SU-DHL-6 (cell line): ENCODE data around the gene CYP4F22.

Experiments
- H2AFZ ChIP-seq: fragments of 200-600 bp; sonication (generic); 2 replicates; pipeline ENCODE4 v1.6.1; 2014; ENCODE audit warnings: low read depth, mild to moderate bottlenecking, moderate library complexity, mixed read lengths, antibody characterized with exemption, low read length; ENCODE audit not compliant: severe bottlenecking
- H3F3A ChIP-seq: fragments of 200-600 bp; shearing (Covaris generic); 2 replicates; pipeline ENCODE4 v1.6.0; 2016; ENCODE audit warnings: antibody characterized with exemption, mild to moderate bottlenecking; ENCODE audit not compliant: insufficient read depth
- H3K27ac ChIP-seq: fragments of 200-600 bp; sonication (generic); 2 replicates; pipeline ENCODE4 v1.5.1; 2016; ENCODE audit warnings: low read depth, mild to moderate bottlenecking, low read length, moderate library complexity, mixed read lengths
- H3K27me3 ChIP-seq: fragments of 200-600 bp; sonication (generic), shearing (Covaris generic); 2 replicates; pipeline ENCODE4 v1.6.0; 2014; ENCODE audit warnings: mild to moderate bottlenecking, low read length
- H3K36me3 ChIP-seq: fragments of 200-600 bp; sonication (generic); 2 replicates; pipeline ENCODE4 v1.6.1; 2014; ENCODE audit warnings: mild to moderate bottlenecking, low read length, mixed read lengths
- H3K4me2 ChIP-seq: fragments of 300-600, 200-600 bp; shearing (Covaris generic), sonication (generic); 2 replicates; pipeline ENCODE4 v1.6.0; 2014; ENCODE audit warnings: low read length, low read depth, mild to moderate bottlenecking; ENCODE audit not compliant: poor library complexity, severe bottlenecking
- H3K4me3 ChIP-seq: fragments of 200-600 bp; sonication (generic); 2 replicates; pipeline ENCODE4 v1.5.1; 2014; ENCODE audit warnings: antibody characterized with exemption, low read length, mild to moderate bottlenecking, mixed read lengths; ENCODE audit not compliant: insufficient read depth, poor library complexity, severe bottlenecking
- H3K79me2 ChIP-seq: fragments of 200-600 bp; sonication (generic); 2 replicates; pipeline ENCODE4 v1.6.1; 2014; ENCODE audit warnings: mild to moderate bottlenecking, low read length, moderate library complexity; ENCODE audit not compliant: insufficient read depth
- H3K9ac ChIP-seq: fragments of 200-600 bp; sonication (generic); 2 replicates; pipeline ENCODE4 v1.7.0; 2014; ENCODE audit warnings: mild to moderate bottlenecking, low read length
- H3K9me2 ChIP-seq: fragments of 200-600 bp; sonication (generic); replicated peaks from 2 replicates; pipeline ENCODE4 v1.6.1; 2014; ENCODE audit warnings: low read length; ENCODE audit not compliant: insufficient read depth
- H3K9me3 ChIP-seq: fragments of 200-600 bp; sonication (generic); 2 replicates; pipeline ENCODE4 v1.6.1; 2014; ENCODE audit warnings: low read length, mixed read lengths; ENCODE audit not compliant: insufficient read depth
- H4K20me1 ChIP-seq: fragments of 200-600 bp; sonication (generic); 2 replicates; pipeline ENCODE4 v1.6.1; 2014; ENCODE audit warnings: low read depth, mild to moderate bottlenecking, antibody characterized with exemption, low read length, moderate library complexity, mixed read lengths
- CTCF ChIP-seq: fragments of 200-600 bp; sonication (generic); IDR thresholded peaks from one replicate; pipeline ENCODE4 v1.5.1; 2017; ENCODE audit warnings: antibody characterized with exemption, mild to moderate bottlenecking, low read length, moderate library complexity; ENCODE audit not compliant: insufficient read depth, poor library complexity, severe bottlenecking
- EZH2phosphoT487 ChIP-seq: fragments of 200-600 bp; sonication (generic), shearing (Covaris generic); conservative IDR thresholded peaks from 2 replicates; pipeline ENCODE4 v1.6.1; 2018; ENCODE audit warnings: mild to moderate bottlenecking, antibody characterized with exemption, low read length, moderate library complexity, mixed read lengths

Gene CYP4F22

GRCh38 chr19:15498910-15499309 lies 9.4 kb upstream of the CYP4F22 start:
- Histone ChIP-seq H3K27ac (no peak overlapping the region), H3K79me2 (no peaks in the 10 kb centered on the region), H3F3A (no peaks in the 10 kb centered on the region), H2AFZ (no peak overlapping the region), H3K4me3 (no peak overlapping the region), H3K9me3 (no peaks in the 10 kb centered on the region), H3K4me2 (no peak overlapping the region), H3K36me3 (no peaks in the 10 kb centered on the region), H3K9ac (no peak overlapping the region), H3K9me2 (no peaks in the 10 kb centered on the region), H4K20me1 (no peaks in the 10 kb centered on the region), H3K27me3 (no peaks in the 10 kb centered on the region)
- TF ChIP-seq CTCF = no peak
- no peak for TF ChIP-seq EZH2phosphoT487

GRCh38 chr19:15501596-15501995 lies 6.7 kb upstream of the CYP4F22 start:
- no peak overlapping the region for H2AFZ ChIP-seq
- no peak overlapping the region for H3K4me2 ChIP-seq
- no peaks in the 10 kb centered on the region for H3K79me2 ChIP-seq
- no peaks in the 10 kb centered on the region for H3K27me3 ChIP-seq
- no peaks in the 10 kb centered on the region for H3F3A ChIP-seq
- no peak for TF ChIP-seq CTCF
- no peak for TF ChIP-seq EZH2phosphoT487
- no peaks in the 10 kb centered on the region for H4K20me1 ChIP-seq
- H3K9me3 ChIP-seq = no peaks in the 10 kb centered on the region
- H3K4me3 ChIP-seq = no peak overlapping the region
- H3K9me2 ChIP-seq = no peaks in the 10 kb centered on the region
- no peak overlapping the region for H3K27ac ChIP-seq
- H3K36me3 ChIP-seq = no peaks in the 10 kb centered on the region
- no peak overlapping the region for H3K9ac ChIP-seq

GRCh38 chr19:15502264-15502663 lies 6.1 kb upstream of the CYP4F22 start:
- Histone ChIP-seq H3K27ac (no peak overlapping the region), H3K36me3 (no peaks in the 10 kb centered on the region), H3K27me3 (no peaks in the 10 kb centered on the region), H3K9me2 (no peaks in the 10 kb centered on the region), H3K79me2 (no peaks in the 10 kb centered on the region), H3K9me3 (no peaks in the 10 kb centered on the region), H4K20me1 (no peaks in the 10 kb centered on the region), H3K4me3 (no peak overlapping the region), H2AFZ (no peak overlapping the region), H3K9ac (no peak overlapping the region), H3K4me2 (no peak overlapping the region), H3F3A (no peaks in the 10 kb centered on the region)
- TF ChIP-seq CTCF = no peak
- no peak for TF ChIP-seq EZH2phosphoT487

GRCh38 chr19:15506074-15506571 lies 2.2 kb upstream of the CYP4F22 start:
- no peaks in the 10 kb centered on the region for H3K9me3 ChIP-seq
- H3K27ac ChIP-seq = no peak overlapping the region
- H2AFZ ChIP-seq = no peak overlapping the region
- no peaks in the 10 kb centered on the region for H4K20me1 ChIP-seq
- no peak overlapping the region for H3K4me2 ChIP-seq
- H3K36me3 ChIP-seq = no peaks in the 10 kb centered on the region
- no peaks in the 10 kb centered on the region for H3F3A ChIP-seq
- no peak overlapping the region for H3K9ac ChIP-seq
- TF ChIP-seq CTCF (no peak), EZH2phosphoT487 (no peak)
- H3K4me3 ChIP-seq = no peak overlapping the region
- H3K27me3 ChIP-seq = no peaks in the 10 kb centered on the region
- no peaks in the 10 kb centered on the region for H3K79me2 ChIP-seq
- no peaks in the 10 kb centered on the region for H3K9me2 ChIP-seq
